ENCODE measurements around the gene RBBP8NL. TPM values are rescaled to one million over a fixed set of nuclear protein-coding genes. Genes with fewer than 3 reads are reported as not detected.

RBBP8NL gene
- total and polyA plus RNA-seq, 9 of the 15 experiments (the other 6 are each of a cell fraction or from before 2014, with no cell fraction given) = not detected

DNA sequence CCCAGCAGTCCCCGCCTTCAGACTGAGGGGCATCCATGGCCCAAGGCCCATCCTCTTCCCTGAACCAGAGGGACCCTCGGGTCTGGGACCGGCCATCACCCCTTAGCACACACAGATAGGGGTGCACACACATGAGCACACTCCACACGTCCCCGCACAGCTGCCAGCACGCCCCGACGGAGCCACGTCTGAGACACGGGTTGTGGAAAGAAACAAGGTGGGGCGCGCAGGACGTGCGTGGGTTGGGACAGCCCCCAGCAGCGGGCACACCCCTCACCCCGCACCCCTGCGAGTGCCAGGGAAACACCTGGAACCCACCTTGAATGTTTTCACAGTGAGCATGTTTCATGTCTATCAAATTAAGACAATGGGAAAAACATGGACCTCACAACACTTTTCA, 42.0 kb upstream of the RBBP8NL start:
- intact Hi-C loops (cut with micrococcal nuclease) = no loop called here
- Histone ChIP-seq H3K4me3 (no peak overlapping the region), H3K4me1 (replicated peaks in 1 of 2; ENCODE audit: control insufficient read depth in 2 of 2, insufficient read depth in 2 of 2, low read length in 2 of 2) (peaks cover 0 to 66% of the 10 kb centered on the region in 2 experiments; a peak in 2 of 5 replicates), H2AFZ (ENCODE audit: low read depth, low read length) (no peak overlapping the region), H4K20me1 (replicated peaks; ENCODE audit: control insufficient read depth, insufficient read depth, low read length) (no peaks in the 10 kb centered on the region; the same call in 1 of the 2 replicates), H3K36me3 (ENCODE audit: control insufficient read depth, insufficient read depth, low read length) (no peaks in the 10 kb centered on the region), H3K9me1 (ENCODE audit: control insufficient read depth, insufficient read depth, low read length) (no peaks in the 10 kb centered on the region), H3K9ac (ENCODE audit: insufficient read depth in 1 of 2, low read depth in 2 of 2, low read length in 2 of 2) (no peak overlapping the region), H3K4me2 (ENCODE audit: insufficient read depth, low read length) (no peak overlapping the region), H3K27me3 (ENCODE audit: control insufficient read depth in 2 of 2, insufficient read depth in 2 of 2, low read length in 2 of 2) (peaks cover 8 to 51% of the 10 kb centered on the region in 2 experiments; a peak in 4 of 5 replicates), H3K27ac (ENCODE audit: extremely low read depth, low read depth, low read length) (no peak overlapping the region), H3K9me3 (replicated peaks; ENCODE audit: control insufficient read depth, insufficient read depth, low read depth, low read length) (no peaks in the 10 kb centered on the region), H3K79me2 (ENCODE audit: control insufficient read depth, insufficient read depth, low read length) (no peaks in the 10 kb centered on the region)
- POLR2A ChIA-PET = no interaction called here
- TF ChIP-seq TCF3 (CRISPR knock-in tag; IDR thresholded peaks at IDR 0.05) (no peak), GTF2E2 (tag; IDR thresholded peaks at IDR 0.05) (no peak), DACH1 (IDR thresholded peaks at IDR 0.05; ENCODE audit: partially characterized antibody) (no peak), ZNF79 (CRISPR knock-in tag; IDR thresholded peaks at IDR 0.05; ENCODE audit: low read depth) (no peak), CBX1 (IDR thresholded peaks at IDR 0.05; ENCODE audit: low read depth) (no peak), TRIM24 (IDR thresholded peaks at IDR 0.05) (no peak), ZNF324 (CRISPR knock-in tag; IDR thresholded peaks at IDR 0.05) (no peak), ZBTB1 (CRISPR knock-in tag; IDR thresholded peaks at IDR 0.05; ENCODE audit: borderline replicate concordance, low read depth) (no peak), ZSCAN29 (IDR thresholded peaks at IDR 0.05) (no peak), RFX7 (CRISPR knock-in tag; IDR thresholded peaks at IDR 0.05) (no peak), CHD4 (IDR thresholded peaks at IDR 0.05; ENCODE audit: insufficient read depth, insufficient replicate concordance, low read depth, low read length, poor library complexity, severe bottlenecking) (no peak), ZNF197 (CRISPR knock-in tag; IDR thresholded peaks at IDR 0.05; ENCODE audit: low read depth) (no peak), KAT2B (IDR thresholded peaks at IDR 0.05; ENCODE audit: low read depth, low read length) (no peak), UBTF (IDR thresholded peaks at IDR 0.05; ENCODE audit: borderline replicate concordance in 1 of 2, low read depth in 2 of 2, low read length in 2 of 2) (no peak), CXXC5 (CRISPR knock-in tag; IDR thresholded peaks at IDR 0.05) (no peak), GATAD2A (IDR thresholded peaks at IDR 0.05) (no peak), NCOR1 (IDR thresholded peaks at IDR 0.05) (no peak), ARID2 (IDR thresholded peaks at IDR 0.05) (no peak), NUFIP1 (IDR thresholded peaks at IDR 0.05; ENCODE audit: partially characterized antibody) (no peak)
- CTCF ChIA-PET (ENCODE audit: low intra/inter-chr PET ratio) = no interaction called here
- no peak for FAIRE-seq
- 15% methylated on average over 17 of the region's 17 CpGs for WGBS (ENCODE audit: insufficient coverage, low coverage, missing lambda C conversion rate)
- BruUV-seq (replicated peaks) = no TSS peak
- in situ Hi-C loops (cut with MboI) = no loop called here
- DNase-seq (ENCODE audit: extremely low read depth in 1 of 4, low spot score in 3 of 4) = no peak
- no peak for ATAC-seq

Data from K562 (cell line).